ENCODE results near the gene VPS13D.

DNA sequence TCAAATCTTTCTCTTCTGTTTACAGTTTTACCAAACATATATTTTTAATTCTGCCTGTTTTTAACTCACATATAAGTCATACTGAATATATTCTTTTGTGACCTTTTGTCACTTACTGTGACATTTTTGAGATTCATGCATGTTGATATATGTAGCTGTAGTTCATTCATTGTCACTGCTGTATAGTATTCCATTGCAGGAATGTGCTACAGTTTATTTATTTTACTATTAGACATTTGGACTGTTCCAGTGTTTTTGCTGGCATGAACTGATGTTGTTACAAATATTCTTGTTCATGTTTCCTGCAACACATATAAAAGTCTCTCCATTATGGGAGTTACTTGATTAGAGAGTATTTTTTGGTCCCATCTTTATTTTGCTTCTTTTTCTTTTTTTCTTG, 213.3 kb downstream of the VPS13D start:
- TF ChIP-seq, protein P1, sequence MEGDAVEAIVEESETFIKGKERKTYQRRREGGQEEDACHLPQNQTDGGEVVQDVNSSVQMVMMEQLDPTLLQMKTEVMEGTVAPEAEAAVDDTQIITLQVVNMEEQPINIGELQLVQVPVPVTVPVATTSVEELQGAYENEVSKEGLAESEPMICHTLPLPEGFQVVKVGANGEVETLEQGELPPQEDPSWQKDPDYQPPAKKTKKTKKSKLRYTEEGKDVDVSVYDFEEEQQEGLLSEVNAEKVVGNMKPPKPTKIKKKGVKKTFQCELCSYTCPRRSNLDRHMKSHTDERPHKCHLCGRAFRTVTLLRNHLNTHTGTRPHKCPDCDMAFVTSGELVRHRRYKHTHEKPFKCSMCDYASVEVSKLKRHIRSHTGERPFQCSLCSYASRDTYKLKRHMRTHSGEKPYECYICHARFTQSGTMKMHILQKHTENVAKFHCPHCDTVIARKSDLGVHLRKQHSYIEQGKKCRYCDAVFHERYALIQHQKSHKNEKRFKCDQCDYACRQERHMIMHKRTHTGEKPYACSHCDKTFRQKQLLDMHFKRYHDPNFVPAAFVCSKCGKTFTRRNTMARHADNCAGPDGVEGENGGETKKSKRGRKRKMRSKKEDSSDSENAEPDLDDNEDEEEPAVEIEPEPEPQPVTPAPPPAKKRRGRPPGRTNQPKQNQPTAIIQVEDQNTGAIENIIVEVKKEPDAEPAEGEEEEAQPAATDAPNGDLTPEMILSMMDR (IDR thresholded peaks at IDR 0.05): no peak
- TF ChIP-seq POLR2A (IDR thresholded peaks at IDR 0.05): no peak
